ENCODE results near the gene NDUFV3.
A peak's percentile ranks its signal among the peaks of the same experiment; 100 is the strongest.
"Not testable (repeated sequence)": the region's sequence is repeated elsewhere in the genome, so short reads cannot be mapped to it uniquely, and the experiment has no call there.

Gene NDUFV3

DNA sequence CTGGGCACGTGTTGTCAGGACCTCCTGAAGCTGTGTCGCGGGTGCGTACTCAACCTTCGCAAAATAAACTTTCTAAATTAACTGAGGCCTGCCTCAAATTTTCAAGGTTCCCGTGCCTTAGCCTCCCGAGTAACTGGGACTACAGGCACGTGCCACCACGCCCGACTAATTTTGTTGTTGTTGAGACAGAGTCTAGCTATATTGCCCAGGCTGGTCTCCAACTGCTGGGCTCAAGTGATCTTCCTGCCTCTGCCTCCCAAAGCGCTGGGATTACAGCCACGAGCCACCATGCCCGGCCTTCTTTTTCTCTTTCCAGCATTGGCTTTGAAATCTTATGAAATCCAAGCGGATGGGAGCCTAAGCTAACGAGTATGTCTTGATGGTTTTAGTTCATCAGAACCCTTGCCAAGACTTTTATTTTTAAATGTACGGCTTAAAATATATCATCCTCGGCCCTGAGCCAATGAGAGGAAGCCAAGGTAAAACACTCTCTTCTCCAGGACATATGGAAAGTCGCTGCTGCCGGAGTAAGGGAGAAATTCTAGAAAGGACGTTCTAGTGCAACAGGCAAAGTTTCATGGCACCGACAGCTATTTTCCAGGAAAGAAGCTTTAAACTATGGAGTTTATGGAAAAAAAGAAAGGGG lies 45.0 kb downstream of the NDUFV3 start:
- no peak for DNase-seq

DNA sequence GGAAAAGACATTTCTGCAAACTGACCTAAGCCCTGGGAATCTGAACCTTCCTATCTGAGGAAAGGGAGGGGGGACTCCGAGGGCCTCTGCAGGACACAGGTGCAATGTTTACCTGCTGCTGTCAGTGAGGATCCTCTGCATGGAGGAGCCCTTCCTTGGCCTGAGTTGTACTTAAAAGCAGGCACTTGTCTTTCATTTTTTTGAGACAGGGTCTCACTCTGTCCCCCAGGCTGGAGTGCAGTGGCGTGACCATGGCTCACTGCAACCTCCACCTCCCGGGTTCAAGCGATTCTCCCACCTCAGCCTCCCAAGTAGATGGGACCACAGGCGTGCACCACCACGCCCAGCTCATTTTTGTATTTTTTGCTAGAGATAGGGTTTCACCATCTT lies 45.5 kb downstream of the NDUFV3 start:
- not testable (repeated sequence) for DNase-seq

- peak; percentile 93 for DNase-seq
These were observed 46.7 kb downstream of the NDUFV3 start for GRCh38 chr21:42939582-42940413.

GRCh38 chr21:42941696-42942085 lies 48.6 kb downstream of the NDUFV3 start:
- DNase-seq, result no peak

DNA sequence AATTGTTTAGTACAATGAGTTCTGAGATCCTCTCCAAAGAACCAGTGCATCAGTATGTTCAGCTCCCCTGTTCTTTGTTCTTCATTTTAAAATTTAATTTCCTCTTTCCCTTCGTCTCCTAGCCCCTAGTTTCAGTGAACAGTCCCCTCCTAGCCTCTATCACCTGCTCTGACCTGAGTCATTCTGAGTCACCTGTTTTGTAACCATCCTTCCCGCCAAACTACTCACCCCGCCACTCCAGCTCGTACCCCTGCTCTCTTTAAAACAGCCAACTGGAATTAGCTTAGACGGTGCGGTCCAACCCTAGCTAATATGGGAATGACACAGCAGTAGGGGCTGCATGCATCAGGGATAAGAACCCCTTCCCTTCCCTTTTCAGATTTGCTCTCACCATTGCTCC lies 49.1 kb downstream of the NDUFV3 start:
- no peak for DNase-seq

DNA sequence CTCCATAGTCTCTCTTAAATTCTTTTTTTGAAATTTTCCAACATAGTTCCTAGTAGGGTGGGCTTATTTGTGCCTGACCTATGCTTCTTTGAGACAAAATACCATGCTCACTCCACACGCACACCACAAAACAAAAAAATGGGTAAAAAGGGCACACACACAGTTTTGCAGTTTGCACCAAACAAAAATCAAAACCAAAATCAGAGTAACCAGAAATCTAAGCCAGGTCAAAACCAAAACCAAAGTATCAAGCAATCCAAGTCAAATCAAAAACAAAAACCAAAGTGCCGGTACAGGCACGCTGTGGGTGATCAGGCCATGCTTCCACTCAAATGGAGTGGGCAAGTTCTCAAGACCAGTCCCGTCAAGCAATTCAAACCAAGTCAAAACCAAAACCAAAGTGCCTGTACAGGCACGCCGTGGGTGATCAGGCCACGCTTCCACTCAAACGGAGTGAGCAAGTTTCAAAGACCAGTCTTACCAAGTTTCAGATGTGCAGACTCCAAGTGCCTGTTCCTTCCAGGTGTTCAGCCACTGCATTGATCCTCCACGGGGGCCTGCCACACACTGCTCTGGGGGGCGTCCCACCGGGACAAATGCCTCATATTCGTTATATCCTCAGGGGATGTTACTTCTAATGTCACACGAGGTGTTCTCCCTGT lies 56.1 kb downstream of the NDUFV3 start:
- DNase-seq, result not testable (repeated sequence)

DNA sequence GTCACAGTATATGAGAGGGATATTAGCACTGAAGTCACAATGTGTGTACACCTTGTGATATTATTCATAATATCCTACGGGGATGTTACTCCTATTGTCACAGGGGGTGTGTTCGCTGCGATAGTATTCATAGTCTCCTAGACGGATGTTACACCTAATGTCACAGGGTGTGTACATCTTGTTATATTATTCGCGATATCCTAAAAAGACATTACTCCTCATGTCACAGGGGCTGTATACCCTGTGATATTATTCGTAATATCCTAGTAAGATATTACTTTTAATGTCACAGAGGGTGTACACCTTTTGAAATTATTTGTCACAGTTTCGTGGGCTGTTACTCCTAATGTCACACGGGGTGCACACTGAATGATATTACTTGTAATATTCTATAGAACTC lies 58.1 kb downstream of the NDUFV3 start:
- DNase-seq, result not testable (repeated sequence)

- DNase-seq, result no peak
These were observed 63.9 kb downstream of the NDUFV3 start for GRCh38 chr21:42956824-42957630.

- not testable (repeated sequence) for DNase-seq
These were observed 65.0 kb downstream of the NDUFV3 start for GRCh38 chr21:42958122-42958521.

DNA sequence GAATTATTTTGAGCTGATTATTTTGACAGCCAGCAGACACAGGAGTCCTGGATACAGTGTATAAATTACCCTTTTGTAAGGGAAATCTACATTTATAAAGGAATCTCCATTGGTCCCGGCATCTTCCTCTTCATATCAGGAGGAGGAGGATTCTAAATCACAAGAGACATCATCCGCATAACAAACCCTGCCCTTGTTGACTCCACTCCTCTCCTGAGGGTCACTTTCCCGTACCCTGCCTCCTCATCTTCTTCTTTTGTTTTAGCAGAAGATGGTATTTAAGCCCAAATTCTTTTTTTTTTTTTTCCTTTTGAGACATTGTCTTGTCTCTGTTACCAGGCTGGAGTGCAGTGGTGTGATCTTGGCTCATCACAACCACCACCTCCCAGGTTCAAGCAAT lies 66.6 kb downstream of the NDUFV3 start:
- DNase-seq, result no peak

GRCh38 chr21:42962380-42963007 lies 69.4 kb downstream of the NDUFV3 start:
- no peak for DNase-seq

Data from HCEC 1CT (cell line).